Measurements from ENCODE around the gene IRS4.

Gene IRS4

DNA sequence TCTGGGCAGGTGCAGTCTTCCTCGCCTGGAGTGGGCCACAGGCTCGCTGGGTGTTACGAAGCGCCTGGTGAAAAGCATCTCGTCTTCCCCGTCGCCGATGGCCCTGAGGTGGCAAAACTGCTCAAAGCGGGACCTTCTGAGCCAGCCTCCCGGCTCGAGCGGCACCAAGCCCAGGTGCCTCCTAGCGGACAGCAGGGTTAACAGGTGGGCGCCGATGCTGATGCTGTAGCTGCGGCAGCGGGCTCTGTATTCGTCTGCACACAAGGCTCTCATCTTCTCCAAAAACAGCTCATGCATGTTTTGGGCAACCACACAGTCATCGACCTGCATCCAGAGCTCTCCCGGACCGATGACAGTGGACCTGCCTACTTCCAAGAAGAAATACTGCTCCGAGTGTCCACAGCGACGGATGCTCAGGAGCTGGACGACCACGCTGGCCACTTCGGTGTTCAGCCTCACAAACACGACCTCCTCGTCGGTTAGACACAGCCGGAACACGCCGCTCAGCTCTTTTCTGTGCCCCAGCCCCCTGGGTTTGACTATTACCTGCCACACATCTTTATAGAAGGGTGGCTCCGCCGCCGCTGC, 1.2 kb downstream of the IRS4 start:
- Histone ChIP-seq H3K27ac (ENCODE audit: insufficient read depth in 1 of 2, low read depth in 1 of 2, low read length in 2 of 2, poor library complexity in 1 of 2, severe bottlenecking in 2 of 2) (no peak overlapping the region), H3K4me3 (ENCODE audit: control insufficient read depth in 1 of 7, extremely low read depth in 1 of 7, insufficient read depth in 4 of 7, low read depth in 2 of 7, low read length in 6 of 7) (peak overlapping the region in 2 of 7 experiments; percentile 55 to 58), H3K9me3 (ENCODE audit: control extremely low read depth in 1 of 5, control insufficient read depth in 4 of 5, insufficient read depth in 2 of 5, low read depth in 1 of 5, low read length in 4 of 5) (peaks cover 0 to 13% (median 0%) of the 10 kb centered on the region in 5 experiments), H3K27me3 (replicated peaks in 2 of 5; ENCODE audit: control insufficient read depth in 4 of 5, insufficient read depth in 5 of 5, low read length in 4 of 5) (peaks cover 6 to 79% (median 37%) of the 10 kb centered on the region in 5 experiments), H3K4me1 (ENCODE audit: control extremely low read depth in 1 of 4, control insufficient read depth in 4 of 4, insufficient read depth in 4 of 4, low read length in 3 of 4) (peaks cover 0 to 11% (median 9%) of the 10 kb centered on the region in 4 experiments), H3K36me3 (ENCODE audit: control insufficient read depth in 4 of 4, insufficient read depth in 4 of 4, low read length in 3 of 4) (no peaks in the 10 kb centered on the region)
- POLR2A ChIA-PET: no interaction called here
- peak in 1 of 3 donors; percentile 15 for DNase-seq
- WGBS (ENCODE audit: insufficient coverage): 36% methylated on average over 36 of the region's 36 CpGs
- CTCF ChIA-PET: no interaction called here

DNA sequence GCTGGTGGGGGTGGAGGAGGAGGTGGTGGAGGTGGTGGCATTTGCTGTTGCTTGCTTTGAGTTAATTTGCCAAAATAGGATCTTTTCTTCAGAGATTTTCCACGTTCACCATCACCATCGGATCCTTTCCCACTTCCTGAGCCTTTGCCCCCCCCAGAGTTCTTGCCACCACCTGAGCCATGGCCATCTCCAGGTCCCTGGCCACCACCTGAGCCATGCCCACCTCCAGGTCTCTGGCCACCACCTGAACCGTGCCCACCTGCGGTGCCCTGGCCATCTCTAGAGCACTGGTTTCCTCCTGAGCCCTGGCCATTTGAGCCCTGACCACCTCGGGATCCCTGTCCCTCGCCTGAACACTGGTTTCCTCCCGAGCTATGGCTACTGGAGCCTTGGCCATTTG, 1.9 kb downstream of the IRS4 start:
- 64% methylated on average over 7 of the region's 7 CpGs for WGBS (ENCODE audit: insufficient coverage)
- Histone ChIP-seq H3K36me3 (ENCODE audit: control insufficient read depth in 4 of 4, insufficient read depth in 4 of 4, low read length in 3 of 4) (no peaks in the 10 kb centered on the region), H3K4me3 (ENCODE audit: control insufficient read depth in 1 of 7, extremely low read depth in 1 of 7, insufficient read depth in 4 of 7, low read depth in 2 of 7, low read length in 6 of 7) (no peak overlapping the region), H3K27me3 (replicated peaks in 2 of 5; ENCODE audit: control insufficient read depth in 4 of 5, insufficient read depth in 5 of 5, low read length in 4 of 5) (peaks cover 6 to 78% (median 37%) of the 10 kb centered on the region in 5 experiments), H3K4me1 (ENCODE audit: control extremely low read depth in 1 of 4, control insufficient read depth in 4 of 4, insufficient read depth in 4 of 4, low read length in 3 of 4) (peaks cover 0 to 11% (median 9%) of the 10 kb centered on the region in 4 experiments), H3K9me3 (ENCODE audit: control extremely low read depth in 1 of 5, control insufficient read depth in 4 of 5, insufficient read depth in 2 of 5, low read depth in 1 of 5, low read length in 4 of 5) (peaks cover 0 to 13% (median 0%) of the 10 kb centered on the region in 5 experiments), H3K27ac (ENCODE audit: insufficient read depth in 1 of 2, low read depth in 1 of 2, low read length in 2 of 2, poor library complexity in 1 of 2, severe bottlenecking in 2 of 2) (no peak overlapping the region)
- POLR2A ChIA-PET: no interaction called here
- no peak for DNase-seq
- CTCF ChIA-PET: no interaction called here

- H3K4me1 ChIP-seq (ENCODE audit: control extremely low read depth in 1 of 4, control insufficient read depth in 4 of 4, insufficient read depth in 4 of 4, low read length in 3 of 4): peaks cover 0 to 11% (median 9%) of the 10 kb centered on the region in 4 experiments
- H3K36me3 ChIP-seq (ENCODE audit: control insufficient read depth in 4 of 4, insufficient read depth in 4 of 4, low read length in 3 of 4): no peaks in the 10 kb centered on the region
- H3K27ac ChIP-seq (ENCODE audit: insufficient read depth in 1 of 2, low read depth in 1 of 2, low read length in 2 of 2, poor library complexity in 1 of 2, severe bottlenecking in 2 of 2): no peak overlapping the region
- peaks cover 0 to 13% (median 0%) of the 10 kb centered on the region in 5 experiments for H3K9me3 ChIP-seq (ENCODE audit: control extremely low read depth in 1 of 5, control insufficient read depth in 4 of 5, insufficient read depth in 2 of 5, low read depth in 1 of 5, low read length in 4 of 5)
- no peak overlapping the region for H3K4me3 ChIP-seq (ENCODE audit: control insufficient read depth in 1 of 7, extremely low read depth in 1 of 7, insufficient read depth in 4 of 7, low read depth in 2 of 7, low read length in 6 of 7)
- ChIA-PET POLR2A (no interaction called here), CTCF (no interaction called here)
- peak in 1 of 3 donors; percentile 18 for DNase-seq
- H3K27me3 ChIP-seq (replicated peaks in 2 of 5; ENCODE audit: control insufficient read depth in 4 of 5, insufficient read depth in 5 of 5, low read length in 4 of 5): peaks cover 5 to 74% (median 37%) of the 10 kb centered on the region in 5 experiments
- 29% methylated on average over 38 of the region's 39 CpGs for WGBS (ENCODE audit: insufficient coverage)
Observed at GRCh38 chrX:108732630-108733321, 3.6 kb downstream of the IRS4 start.

DNA sequence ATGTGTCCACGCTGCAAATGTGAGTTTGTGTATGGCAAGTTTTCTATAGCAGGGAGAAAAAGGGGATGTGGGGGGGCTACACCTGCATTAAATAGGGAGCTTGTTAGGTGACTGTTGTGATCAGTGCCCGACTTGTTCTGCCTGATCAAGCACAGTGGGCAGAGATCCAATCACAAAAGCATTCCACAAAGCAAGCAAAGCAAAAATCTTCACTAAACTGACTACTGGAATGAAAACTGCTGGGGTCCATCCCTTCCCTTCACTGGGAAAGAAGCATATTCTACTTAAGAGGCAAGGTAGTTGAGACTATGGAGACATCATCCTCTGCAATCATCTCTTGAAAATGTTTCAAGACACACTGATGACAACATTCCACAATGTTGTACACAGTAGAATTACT, 5.2 kb downstream of the IRS4 start:
- no peak for DNase-seq
- CTCF ChIA-PET: no interaction called here
- H3K27ac ChIP-seq (ENCODE audit: insufficient read depth in 1 of 2, low read depth in 1 of 2, low read length in 2 of 2, poor library complexity in 1 of 2, severe bottlenecking in 2 of 2): no peak overlapping the region
- H3K27me3 ChIP-seq (replicated peaks in 2 of 5; ENCODE audit: control insufficient read depth in 4 of 5, insufficient read depth in 5 of 5, low read length in 4 of 5): peaks cover 0 to 64% (median 35%) of the 10 kb centered on the region in 5 experiments
- POLR2A ChIA-PET: no interaction called here
- no peaks in the 10 kb centered on the region for H3K36me3 ChIP-seq (ENCODE audit: control insufficient read depth in 4 of 4, insufficient read depth in 4 of 4, low read length in 3 of 4)
- WGBS (ENCODE audit: insufficient coverage): no CpG with 5 or more reads among the region's 2 CpGs
- H3K9me3 ChIP-seq (ENCODE audit: control extremely low read depth in 1 of 5, control insufficient read depth in 4 of 5, insufficient read depth in 2 of 5, low read depth in 1 of 5, low read length in 4 of 5): peaks cover 0 to 7% (median 0%) of the 10 kb centered on the region in 5 experiments
- no peak overlapping the region for H3K4me3 ChIP-seq (ENCODE audit: control insufficient read depth in 1 of 7, extremely low read depth in 1 of 7, insufficient read depth in 4 of 7, low read depth in 2 of 7, low read length in 6 of 7)
- peaks cover 0 to 6% (median 4%) of the 10 kb centered on the region in 4 experiments for H3K4me1 ChIP-seq (ENCODE audit: control extremely low read depth in 1 of 4, control insufficient read depth in 4 of 4, insufficient read depth in 4 of 4, low read length in 3 of 4)

DNA sequence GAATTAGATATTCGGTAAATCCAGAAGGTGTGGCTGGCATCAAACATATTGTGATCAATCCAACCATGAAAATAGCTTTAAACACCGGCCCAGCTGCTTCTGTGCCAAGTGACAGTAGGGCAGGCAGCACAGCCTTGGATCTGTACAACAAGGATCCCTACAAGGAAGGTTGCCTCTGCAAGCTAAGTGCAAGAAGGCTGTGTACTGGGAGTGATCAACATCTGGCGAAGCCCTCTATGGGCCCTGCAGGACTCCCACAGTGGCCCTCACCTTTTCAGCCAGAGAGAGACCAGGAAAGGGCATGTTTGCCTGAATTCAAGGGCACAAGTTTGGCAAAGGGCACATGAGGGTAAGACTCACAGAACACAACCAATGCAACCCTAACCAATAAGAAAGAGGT, 9.6 kb downstream of the IRS4 start:
- Histone ChIP-seq H3K36me3 (ENCODE audit: control insufficient read depth in 4 of 4, insufficient read depth in 4 of 4, low read length in 3 of 4) (no peaks in the 10 kb centered on the region), H3K27me3 (replicated peaks in 2 of 5; ENCODE audit: control insufficient read depth in 4 of 5, insufficient read depth in 5 of 5, low read length in 4 of 5) (peaks cover 0 to 27% (median 14%) of the 10 kb centered on the region in 5 experiments), H3K4me3 (ENCODE audit: control insufficient read depth in 1 of 7, extremely low read depth in 1 of 7, insufficient read depth in 4 of 7, low read depth in 2 of 7, low read length in 6 of 7) (no peak overlapping the region), H3K27ac (ENCODE audit: insufficient read depth in 1 of 2, low read depth in 1 of 2, low read length in 2 of 2, poor library complexity in 1 of 2, severe bottlenecking in 2 of 2) (no peak overlapping the region), H3K9me3 (ENCODE audit: control extremely low read depth in 1 of 5, control insufficient read depth in 4 of 5, insufficient read depth in 2 of 5, low read depth in 1 of 5, low read length in 4 of 5) (no peaks in the 10 kb centered on the region), H3K4me1 (ENCODE audit: control extremely low read depth in 1 of 4, control insufficient read depth in 4 of 4, insufficient read depth in 4 of 4, low read length in 3 of 4) (no peaks in the 10 kb centered on the region)
- DNase-seq: no peak
- CTCF ChIA-PET: interaction anchor here (1.2 kb wide), 1 partner anchor 23 kb away, joined by 3 read pairs; no protein-coding TSS in a partner anchor
- POLR2A ChIA-PET: no interaction called here
- WGBS (ENCODE audit: insufficient coverage): 85% methylated on average over 2 of the region's 3 CpGs

DNA sequence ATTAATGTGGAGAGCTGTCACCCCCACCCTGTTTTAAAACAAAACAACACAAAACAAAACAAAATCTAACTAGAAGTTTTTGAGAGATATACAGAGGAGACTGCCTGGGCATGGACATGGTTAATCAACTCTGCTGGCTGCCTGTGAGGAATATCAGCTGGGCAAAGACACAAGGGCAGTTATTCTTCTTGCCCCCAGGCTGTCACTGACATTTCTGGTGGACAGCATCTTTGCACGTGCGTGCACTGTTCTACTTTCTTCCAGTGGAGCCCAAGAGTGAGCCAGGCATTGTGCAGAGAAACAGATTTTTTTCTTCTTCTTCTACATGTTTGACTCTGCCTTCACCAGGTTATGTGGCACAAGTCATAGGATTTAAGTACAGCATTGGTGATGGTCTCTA, 13.8 kb downstream of the IRS4 start:
- Histone ChIP-seq H3K4me3 (ENCODE audit: control insufficient read depth in 1 of 7, extremely low read depth in 1 of 7, insufficient read depth in 4 of 7, low read depth in 2 of 7, low read length in 6 of 7) (no peak overlapping the region), H3K4me1 (ENCODE audit: control extremely low read depth in 1 of 4, control insufficient read depth in 4 of 4, insufficient read depth in 4 of 4, low read length in 3 of 4) (no peaks in the 10 kb centered on the region), H3K27me3 (replicated peaks in 2 of 5; ENCODE audit: control insufficient read depth in 4 of 5, insufficient read depth in 5 of 5, low read length in 4 of 5) (peaks cover 0 to 10% (median 7%) of the 10 kb centered on the region in 5 experiments), H3K36me3 (ENCODE audit: control insufficient read depth in 4 of 4, insufficient read depth in 4 of 4, low read length in 3 of 4) (no peaks in the 10 kb centered on the region), H3K9me3 (ENCODE audit: control extremely low read depth in 1 of 5, control insufficient read depth in 4 of 5, insufficient read depth in 2 of 5, low read depth in 1 of 5, low read length in 4 of 5) (no peaks in the 10 kb centered on the region), H3K27ac (ENCODE audit: insufficient read depth in 1 of 2, low read depth in 1 of 2, low read length in 2 of 2, poor library complexity in 1 of 2, severe bottlenecking in 2 of 2) (no peak overlapping the region)
- CTCF ChIA-PET: no interaction called here
- 68% methylated on average over 2 of the region's 2 CpGs for WGBS (ENCODE audit: insufficient coverage)
- DNase-seq: no peak
- POLR2A ChIA-PET: no interaction called here

- no peaks in the 10 kb centered on the region for H3K4me1 ChIP-seq (ENCODE audit: control extremely low read depth in 1 of 4, control insufficient read depth in 4 of 4, insufficient read depth in 4 of 4, low read length in 3 of 4)
- H3K27me3 ChIP-seq (replicated peaks in 2 of 5; ENCODE audit: control insufficient read depth in 4 of 5, insufficient read depth in 5 of 5, low read length in 4 of 5): peaks cover 0 to 4% (median 0%) of the 10 kb centered on the region in 5 experiments
- H3K4me3 ChIP-seq (ENCODE audit: control insufficient read depth in 1 of 7, extremely low read depth in 1 of 7, insufficient read depth in 4 of 7, low read depth in 2 of 7, low read length in 6 of 7): no peak overlapping the region
- POLR2A ChIA-PET: interaction anchor here (0.7 kb wide), 1 partner anchor 11 kb away, joined by 3 read pairs; no protein-coding TSS in a partner anchor
- peaks cover 0 to 2% (median 0%) of the 10 kb centered on the region in 5 experiments for H3K9me3 ChIP-seq (ENCODE audit: control extremely low read depth in 1 of 5, control insufficient read depth in 4 of 5, insufficient read depth in 2 of 5, low read depth in 1 of 5, low read length in 4 of 5)
- H3K36me3 ChIP-seq (ENCODE audit: control insufficient read depth in 4 of 4, insufficient read depth in 4 of 4, low read length in 3 of 4): no peaks in the 10 kb centered on the region
- no peak for DNase-seq
- WGBS (ENCODE audit: insufficient coverage): 100% methylated on average over 1 of the region's 1 CpG
- no peak overlapping the region for H3K27ac ChIP-seq (ENCODE audit: insufficient read depth in 1 of 2, low read depth in 1 of 2, low read length in 2 of 2, poor library complexity in 1 of 2, severe bottlenecking in 2 of 2)
- CTCF ChIA-PET: no interaction called here
Observed at GRCh38 chrX:108712886-108713285, 23.5 kb downstream of the IRS4 start.

Data from common myeloid progenitor, CD34-positive (primary cell).